ENCODE results near the gene NKAIN2. TPM values are rescaled to one million over a fixed set of nuclear protein-coding genes. Genes with fewer than 3 reads are reported as not detected.

The NKAIN2 gene
- total RNA-seq, 1 experiment from 2014 or later = not detected

GRCh38 chr6:123804787-123805540, 1.3 kb downstream of the NKAIN2 start:
- in situ Hi-C loops (cut with HindIII; ENCODE audit: low sequenced_read_pairs) = no loop called here

DNA sequence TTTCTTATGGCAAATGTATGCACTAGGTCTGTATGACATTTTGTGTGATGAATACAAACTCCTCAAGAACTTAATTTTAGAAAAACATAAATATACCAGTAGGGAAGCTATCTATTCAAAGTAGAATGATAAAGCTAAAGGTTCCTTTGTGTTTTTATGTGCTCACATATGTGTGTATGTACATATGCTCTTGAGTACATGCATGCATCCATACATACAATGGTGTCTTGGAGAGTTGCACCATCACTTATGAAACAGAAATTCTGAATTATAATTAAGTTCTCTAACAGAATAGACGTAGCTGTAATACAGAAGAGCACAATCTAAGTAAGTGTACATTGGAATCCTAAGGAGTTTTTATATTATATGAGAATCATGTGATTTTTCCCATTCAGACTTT, 2.3 kb downstream of the NKAIN2 start:
- in situ Hi-C loops (cut with HindIII; ENCODE audit: low sequenced_read_pairs) = no loop called here
- peak; percentile 50 for DNase-seq (ENCODE audit: low spot score)

More at GRCh38 chr6:123804787-123805540, 1.3 kb downstream of the NKAIN2 start:
- DNase-seq (ENCODE audit: low spot score) = peak; percentile 71

GRCh38 chr6:123806561-123806960, 2.9 kb downstream of the NKAIN2 start:
- in situ Hi-C loops (cut with HindIII; ENCODE audit: low sequenced_read_pairs) = no loop called here
- DNase-seq (ENCODE audit: low spot score) = peak; percentile 44

DNA sequence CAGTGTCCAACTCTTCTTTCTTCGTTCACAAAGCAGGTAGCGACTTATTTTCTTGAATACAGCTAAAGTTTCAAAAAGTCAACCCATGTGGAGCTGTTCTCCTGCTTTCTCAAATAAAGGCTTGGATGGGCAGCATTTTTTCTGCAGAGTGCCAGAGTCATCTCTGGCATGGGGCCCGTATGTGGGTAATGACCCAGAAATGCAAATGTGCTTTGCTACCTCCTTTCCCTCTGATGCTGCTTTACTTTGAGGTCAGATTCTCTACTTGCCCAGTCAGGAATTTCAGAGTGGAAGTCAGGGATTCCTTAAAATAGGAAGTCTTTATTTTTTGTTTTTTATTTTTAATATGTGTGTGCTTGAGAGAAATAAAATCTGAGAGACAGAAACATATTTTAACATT, 4.9 kb downstream of the NKAIN2 start:
- in situ Hi-C loops (cut with HindIII; ENCODE audit: low sequenced_read_pairs) = no loop called here
- peak; percentile 93 for DNase-seq (ENCODE audit: low spot score)

DNA sequence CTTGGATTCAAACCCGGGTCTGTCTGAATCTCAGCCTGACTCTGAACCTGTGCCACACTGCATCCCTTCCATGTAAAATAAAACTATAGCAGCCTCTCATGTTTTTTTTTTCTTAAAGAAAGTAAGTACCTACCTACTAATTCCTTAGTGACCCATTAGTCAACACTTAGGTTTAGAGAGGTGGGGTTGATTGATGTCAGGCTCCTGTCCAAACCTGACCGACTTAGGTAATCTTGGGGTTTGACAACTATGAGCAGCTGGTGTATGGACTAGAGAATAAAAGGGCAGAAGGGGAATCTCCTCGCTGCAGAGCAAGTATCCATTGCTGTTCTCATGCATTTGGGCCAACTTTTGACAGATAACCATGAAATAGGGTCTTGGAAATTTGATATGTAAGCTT, 6.5 kb downstream of the NKAIN2 start:
- DNase-seq (ENCODE audit: low spot score) = no peak
- in situ Hi-C loops (cut with HindIII; ENCODE audit: low sequenced_read_pairs) = no loop called here

- in situ Hi-C loops (cut with HindIII; ENCODE audit: low sequenced_read_pairs) = no loop called here
- DNase-seq (ENCODE audit: low spot score) = no peak
Observed at GRCh38 chr6:123810948-123811347, 7.3 kb downstream of the NKAIN2 start.

- in situ Hi-C loops (cut with HindIII; ENCODE audit: low sequenced_read_pairs) = no loop called here
- DNase-seq (ENCODE audit: low spot score) = no peak
Observed at GRCh38 chr6:123811378-123811777, 7.7 kb downstream of the NKAIN2 start.

GRCh38 chr6:123812621-123813020, 9.0 kb downstream of the NKAIN2 start:
- in situ Hi-C loops (cut with HindIII; ENCODE audit: low sequenced_read_pairs) = no loop called here
- no peak for DNase-seq (ENCODE audit: low spot score)

DNA sequence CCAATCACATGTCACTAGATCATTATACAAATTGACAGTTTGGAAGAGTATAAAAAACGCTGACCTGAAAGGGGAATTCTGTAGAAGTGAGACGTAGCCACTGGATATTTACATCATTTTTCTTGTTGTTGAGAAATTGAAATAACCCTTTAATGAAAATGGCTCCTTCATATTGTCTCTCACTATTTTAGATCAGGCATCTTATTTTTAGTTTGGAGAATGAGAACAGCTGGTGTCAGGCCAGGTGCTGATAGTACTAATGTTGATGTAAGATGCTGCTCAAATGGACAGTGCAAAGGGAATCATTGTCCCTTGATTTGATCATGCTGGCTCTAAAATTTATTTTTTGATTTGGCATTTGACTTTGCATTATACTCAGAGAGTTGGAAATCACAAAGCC, 17.4 kb downstream of the NKAIN2 start:
- in situ Hi-C loops (cut with HindIII; ENCODE audit: low sequenced_read_pairs) = no loop called here

DNA sequence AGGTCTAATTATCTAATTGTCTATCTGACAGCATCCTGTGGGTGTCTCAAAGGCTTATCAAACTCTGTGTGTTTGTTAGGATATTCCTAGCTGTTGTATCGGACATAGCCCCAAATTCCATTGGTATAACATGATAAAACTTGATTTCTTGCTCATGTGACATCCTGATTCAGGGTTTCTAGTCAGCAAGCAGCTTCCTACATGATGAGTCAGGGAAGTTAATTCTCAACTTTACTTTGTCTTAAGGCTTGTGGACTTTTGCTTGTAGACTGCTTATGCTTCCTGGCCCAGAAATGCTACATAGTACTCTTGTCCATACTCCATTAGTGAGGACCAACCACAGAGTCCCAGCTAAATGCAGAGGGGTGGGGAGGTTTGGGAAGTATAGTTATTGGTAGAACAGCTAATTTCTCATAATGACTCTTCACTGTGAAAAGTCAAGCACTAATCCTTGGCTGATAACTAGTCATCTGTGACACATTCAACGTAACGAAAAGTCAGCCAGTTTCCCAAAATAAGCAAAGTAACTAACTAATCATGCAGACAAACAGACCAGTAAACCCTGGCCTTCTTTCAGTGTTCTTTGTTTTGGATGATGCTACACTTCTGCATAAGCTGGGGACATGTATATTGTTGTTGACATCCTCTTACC, 25.8 kb downstream of the NKAIN2 start:
- in situ Hi-C loops (cut with HindIII; ENCODE audit: low sequenced_read_pairs) = no loop called here
- DNase-seq (ENCODE audit: low spot score) = peak; percentile 18

More for the DNA sequence above, 17.4 kb downstream of the NKAIN2 start:
- DNase-seq (ENCODE audit: low spot score) = no peak

DNA sequence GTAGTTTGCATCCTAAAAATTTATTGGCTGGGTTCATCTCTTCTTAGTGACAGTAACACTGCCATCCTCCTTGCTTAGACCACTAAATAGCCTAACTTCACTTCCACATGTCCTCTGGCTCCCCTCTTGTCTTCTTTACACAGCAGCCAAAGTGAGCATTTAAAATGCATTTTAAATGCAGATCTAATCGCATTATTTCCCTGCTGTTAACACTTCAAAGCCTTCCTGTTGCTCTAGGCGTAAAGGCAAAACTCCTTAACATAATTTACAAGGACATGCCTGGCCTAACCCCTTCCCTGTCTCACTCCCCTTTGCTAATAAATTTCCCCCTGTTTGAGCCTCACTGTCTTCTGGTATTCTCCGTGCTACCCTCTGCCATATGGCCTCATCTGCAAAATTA, 26.5 kb downstream of the NKAIN2 start:
- in situ Hi-C loops (cut with HindIII; ENCODE audit: low sequenced_read_pairs) = no loop called here
- DNase-seq (ENCODE audit: low spot score) = peak; percentile 30

- in situ Hi-C loops (cut with HindIII; ENCODE audit: low sequenced_read_pairs) = no loop called here
- no peak for DNase-seq (ENCODE audit: low spot score)
Observed at GRCh38 chr6:123838505-123839234, 35.0 kb downstream of the NKAIN2 start.

- in situ Hi-C loops (cut with HindIII; ENCODE audit: low sequenced_read_pairs) = no loop called here
- DNase-seq (ENCODE audit: low spot score) = no peak
Observed at GRCh38 chr6:123841067-123841896, 37.6 kb downstream of the NKAIN2 start.

DNA sequence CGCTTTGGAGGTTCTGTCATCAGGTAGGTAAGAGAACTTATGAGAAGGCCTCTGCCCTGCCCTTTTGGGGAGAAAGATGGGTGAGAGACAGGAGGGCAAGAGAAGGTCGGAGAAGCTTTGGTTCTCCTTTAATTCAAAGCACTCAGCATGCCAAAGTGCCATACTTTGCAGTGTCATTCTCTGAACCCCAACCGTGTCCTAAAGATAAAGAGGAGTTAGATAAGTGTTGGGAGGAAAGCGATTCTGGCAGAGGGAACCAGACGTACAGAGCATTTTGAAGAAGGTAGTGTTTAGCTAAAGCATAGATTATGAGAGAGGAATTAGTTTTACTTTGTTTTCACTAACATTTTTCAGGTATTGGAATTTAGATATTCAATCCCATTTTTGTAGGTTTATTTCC, 40.3 kb downstream of the NKAIN2 start:
- in situ Hi-C loops (cut with HindIII; ENCODE audit: low sequenced_read_pairs) = no loop called here
- no peak for DNase-seq (ENCODE audit: low spot score)

DNA sequence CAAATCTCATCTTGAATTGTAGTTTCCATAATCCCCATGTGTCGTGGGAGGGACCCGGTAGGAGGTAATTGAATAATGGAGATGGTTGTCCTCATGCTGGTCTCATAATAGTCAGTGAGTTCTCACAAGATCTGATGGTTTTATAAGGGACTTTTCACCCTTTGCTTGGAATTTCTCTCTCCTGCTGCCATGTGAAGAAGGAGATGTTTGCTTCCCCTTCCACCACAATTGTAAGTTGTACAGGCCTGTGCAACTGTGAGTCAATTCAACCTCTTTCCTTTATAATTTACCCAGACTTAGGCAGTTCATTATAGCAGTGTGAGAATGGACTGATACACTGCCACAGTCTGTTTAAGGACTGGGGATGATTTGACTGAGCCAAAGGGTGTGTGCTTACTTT, 44.7 kb downstream of the NKAIN2 start:
- in situ Hi-C loops (cut with HindIII; ENCODE audit: low sequenced_read_pairs) = no loop called here

DNA sequence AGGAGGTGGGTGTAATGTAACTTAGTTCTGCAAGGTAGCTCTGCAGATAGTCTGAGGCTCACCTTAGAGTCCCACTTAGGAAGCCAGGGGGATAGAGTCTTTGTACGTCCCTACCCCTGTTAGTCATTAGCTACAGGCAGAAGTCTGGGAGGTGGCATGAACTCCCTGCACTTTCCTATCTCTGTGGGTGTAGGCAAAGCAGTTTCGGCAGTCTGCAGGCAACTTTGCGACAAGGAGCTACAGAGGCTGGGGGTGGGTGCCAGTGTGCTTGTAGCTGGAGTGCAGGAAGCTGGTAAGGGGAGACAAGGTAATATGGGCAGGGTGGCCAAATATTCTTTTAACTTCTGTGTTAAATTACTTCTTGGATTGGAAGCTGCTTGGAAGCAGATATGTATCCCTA, 45.7 kb downstream of the NKAIN2 start:
- in situ Hi-C loops (cut with HindIII; ENCODE audit: low sequenced_read_pairs) = no loop called here
- no peak for DNase-seq (ENCODE audit: low spot score)

More for the DNA sequence above, 44.7 kb downstream of the NKAIN2 start:
- DNase-seq (ENCODE audit: low spot score) = no peak

GRCh38 chr6:123850555-123850954, 46.9 kb downstream of the NKAIN2 start:
- in situ Hi-C loops (cut with HindIII; ENCODE audit: low sequenced_read_pairs) = no loop called here
- no peak for DNase-seq (ENCODE audit: low spot score)

DNA sequence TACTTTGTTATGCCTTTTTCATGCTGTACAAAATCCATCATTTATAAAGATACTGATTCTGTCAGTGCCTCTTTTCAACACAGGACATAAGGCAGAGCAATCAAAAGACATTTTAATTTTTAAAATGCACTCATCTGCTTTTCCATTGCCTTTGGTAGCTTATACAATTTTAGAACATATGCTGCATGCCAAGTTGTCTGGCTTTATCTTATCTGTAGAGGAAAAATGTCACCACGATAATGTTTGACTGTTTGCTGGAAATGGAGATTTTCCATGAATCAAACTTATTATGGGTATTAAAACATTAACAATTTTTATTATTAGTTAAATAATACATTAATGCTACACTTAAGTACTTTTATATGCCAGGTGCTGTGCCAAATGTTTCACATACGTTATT, 50.5 kb downstream of the NKAIN2 start:
- no peak for DNase-seq (ENCODE audit: low spot score)
- in situ Hi-C loops (cut with HindIII; ENCODE audit: low sequenced_read_pairs) = no loop called here

- in situ Hi-C loops (cut with HindIII; ENCODE audit: low sequenced_read_pairs) = no loop called here
- DNase-seq (ENCODE audit: low spot score) = peak; percentile 26
Observed at GRCh38 chr6:123855506-123855905, 51.8 kb downstream of the NKAIN2 start.

All from G401 (cell line).